IPS-20b (cell line): ENCODE measurements around the gene GAB3.
"Not testable (repeated sequence)": the region's sequence is repeated elsewhere in the genome, so short reads cannot be mapped to it uniquely, and the experiment has no call there.

ENCODE experiments used
- H3K27ac ChIP-seq: one replicate; pipeline ENCODE4 v1.5.1; 2013; ENCODE audit warnings: low read length
- H3K27me3 ChIP-seq: 2 replicates; pipeline ENCODE4 v1.6.1; 2013; ENCODE audit warnings: mild to moderate bottlenecking, low read length, inconsistent platforms; ENCODE audit not compliant: insufficient read depth
- H3K36me3 ChIP-seq: 2 replicates; pipeline ENCODE4 v1.6.1; 2013; ENCODE audit warnings: low read depth, mild to moderate bottlenecking, inconsistent platforms, low read length, moderate library complexity; ENCODE audit not compliant: insufficient read depth
- H3K4me1 ChIP-seq: 2 replicates; pipeline ENCODE4 v1.6.1; 2013; ENCODE audit warnings: mild to moderate bottlenecking, control low read depth, inconsistent platforms, low read length, moderate library complexity; ENCODE audit not compliant: insufficient read depth
- H3K4me3 ChIP-seq: 2 replicates; pipeline ENCODE4 v1.5.1; 2013; ENCODE audit warnings: mild to moderate bottlenecking, low read length, inconsistent platforms
- H3K9ac ChIP-seq: 2 replicates; pipeline ENCODE4 v1.6.1; 2013; ENCODE audit warnings: low read depth, mild to moderate bottlenecking, inconsistent platforms, low read length, moderate library complexity
- H3K9me3 ChIP-seq: 2 replicates; pipeline ENCODE4 v1.6.1; 2013; ENCODE audit warnings: mild to moderate bottlenecking, low read depth, low read length, inconsistent platforms; ENCODE audit not compliant: insufficient read depth

GAB3 gene

GRCh38 chrX:154712781-154713740 lies 37.8 kb downstream of the GAB3 start:
- H3K4me3 ChIP-seq: no peak overlapping the region
- no peaks in the 10 kb centered on the region for H3K9me3 ChIP-seq
- H3K27ac ChIP-seq: no peak overlapping the region
- H3K27me3 ChIP-seq: no peaks in the 10 kb centered on the region
- H3K4me1 ChIP-seq: no peaks in the 10 kb centered on the region
- no peaks in the 10 kb centered on the region for H3K36me3 ChIP-seq
- no peak overlapping the region for H3K9ac ChIP-seq

GRCh38 chrX:154711264-154711663 lies 39.6 kb downstream of the GAB3 start:
- Histone ChIP-seq H3K9ac (no peak overlapping the region), H3K9me3 (no peaks in the 10 kb centered on the region), H3K36me3 (no peaks in the 10 kb centered on the region), H3K4me3 (no peak overlapping the region), H3K27ac (no peak overlapping the region), H3K4me1 (no peaks in the 10 kb centered on the region), H3K27me3 (no peaks in the 10 kb centered on the region)

GRCh38 chrX:154710309-154710708 lies 40.6 kb downstream of the GAB3 start:
- Histone ChIP-seq H3K27ac (no peak overlapping the region), H3K9me3 (no peaks in the 10 kb centered on the region), H3K4me3 (no peak overlapping the region), H3K4me1 (no peaks in the 10 kb centered on the region), H3K36me3 (no peaks in the 10 kb centered on the region), H3K9ac (no peak overlapping the region), H3K27me3 (no peaks in the 10 kb centered on the region)

- no peak overlapping the region for H3K9ac ChIP-seq
- no peaks in the 10 kb centered on the region for H3K36me3 ChIP-seq
- no peaks in the 10 kb centered on the region for H3K9me3 ChIP-seq
- H3K27me3 ChIP-seq: no peaks in the 10 kb centered on the region
- H3K4me1 ChIP-seq: peaks cover 18% of the 10 kb centered on the region
- no peak overlapping the region for H3K27ac ChIP-seq
- H3K4me3 ChIP-seq: no peak overlapping the region
Measured at GRCh38 chrX:154698630-154699248, 52.1 kb downstream of the GAB3 start.

- Histone ChIP-seq H3K27ac (no peak overlapping the region), H3K27me3 (no peaks in the 10 kb centered on the region), H3K4me3 (no peak overlapping the region), H3K36me3 (no peaks in the 10 kb centered on the region), H3K9ac (no peak overlapping the region), H3K9me3 (no peaks in the 10 kb centered on the region), H3K4me1 (peaks cover 18% of the 10 kb centered on the region)
Measured at GRCh38 chrX:154696676-154697045, 54.2 kb downstream of the GAB3 start.

GRCh38 chrX:154695911-154696675 lies 54.8 kb downstream of the GAB3 start:
- no peaks in the 10 kb centered on the region for H3K27me3 ChIP-seq
- no peak overlapping the region for H3K9ac ChIP-seq
- H3K9me3 ChIP-seq: no peaks in the 10 kb centered on the region
- H3K4me3 ChIP-seq: no peak overlapping the region
- H3K36me3 ChIP-seq: no peaks in the 10 kb centered on the region
- H3K27ac ChIP-seq: no peak overlapping the region
- peaks cover 18% of the 10 kb centered on the region for H3K4me1 ChIP-seq

- Histone ChIP-seq H3K27ac (no peak overlapping the region), H3K36me3 (no peaks in the 10 kb centered on the region), H3K4me3 (no peak overlapping the region), H3K4me1 (peaks cover 4% of the 10 kb centered on the region), H3K27me3 (no peaks in the 10 kb centered on the region), H3K9ac (no peak overlapping the region), H3K9me3 (no peaks in the 10 kb centered on the region)
Measured at GRCh38 chrX:154693394-154693793, 57.5 kb downstream of the GAB3 start.

- not testable (repeated sequence) for H3K4me3 ChIP-seq, H3K9me3 ChIP-seq, H3K27me3 ChIP-seq, H3K27ac ChIP-seq, H3K36me3 ChIP-seq, H3K4me1 ChIP-seq, H3K9ac ChIP-seq
Measured at GRCh38 chrX:154690438-154690837, 60.4 kb downstream of the GAB3 start.

- H3K27me3 ChIP-seq, H3K36me3 ChIP-seq, H3K27ac ChIP-seq, H3K9ac ChIP-seq, H3K9me3 ChIP-seq, H3K4me1 ChIP-seq, H3K4me3 ChIP-seq: not testable (repeated sequence)
Measured at GRCh38 chrX:154672084-154672483, 78.8 kb downstream of the GAB3 start.

- H3K27me3 ChIP-seq, H3K36me3 ChIP-seq, H3K27ac ChIP-seq, H3K4me3 ChIP-seq, H3K9ac ChIP-seq, H3K9me3 ChIP-seq, H3K4me1 ChIP-seq: not testable (repeated sequence)
Measured at GRCh38 chrX:154670848-154671247, 80.0 kb downstream of the GAB3 start.

- Histone ChIP-seq H3K9me3 (no peaks in the 10 kb centered on the region), H3K27ac (no peak overlapping the region), H3K4me1 (no peaks in the 10 kb centered on the region), H3K4me3 (no peak overlapping the region), H3K36me3 (no peaks in the 10 kb centered on the region), H3K27me3 (no peaks in the 10 kb centered on the region), H3K9ac (no peak overlapping the region)
Measured at GRCh38 chrX:154661899-154662298, 89.0 kb downstream of the GAB3 start.
